ENCODE results near the gene CD40LG. TPM values are rescaled to one million over a fixed set of nuclear protein-coding genes. Genes with fewer than 3 reads are reported as not detected.
A peak's percentile ranks its signal among the peaks of the same experiment; 100 is the strongest.

CD40LG gene
- total and polyA plus RNA-seq, 10 donors: 1.3 to 8.7 (median 2.4) TPM

DNA sequence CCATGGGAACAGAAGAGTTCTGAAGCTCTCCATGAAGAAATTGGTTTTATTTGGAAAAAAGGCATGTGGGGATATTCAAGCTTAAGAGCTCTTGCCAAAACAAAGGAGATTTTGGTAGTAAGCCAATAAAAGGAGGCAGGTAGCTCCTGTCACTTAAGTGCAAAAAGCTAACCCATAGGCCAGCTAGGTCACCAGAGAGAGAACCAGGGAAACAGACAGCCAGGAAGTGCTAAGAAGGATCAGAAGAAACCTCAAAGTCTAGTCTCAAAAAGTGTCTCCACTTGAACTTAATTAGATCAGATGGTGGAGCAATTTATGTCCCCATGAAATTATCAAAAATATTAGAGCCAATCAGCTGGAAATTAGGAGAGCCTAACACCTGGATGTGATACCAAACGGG, 49.2 kb downstream of the CD40LG start:
- no peak overlapping the region for H3K4me3 ChIP-seq
- peaks cover 0 to 18% (median 0%) of the 10 kb centered on the region in 6 donors for H3K4me1 ChIP-seq
- H3K27ac ChIP-seq: peak overlapping the region in 3 of 8 donors; percentile 28 to 68 (median 31)
- DNase-seq: no peak
- no peaks in the 10 kb centered on the region for H3K27me3 ChIP-seq (replicated peaks in 1 of 7)
- H3K36me3 ChIP-seq: peaks cover 0 to 17% (median 0%) of the 10 kb centered on the region in 6 donors
- intact Hi-C loops (cut with DNase I; ENCODE audit: low total_unique reads): no loop called here
- TF ChIP-seq POLR2A (IDR thresholded peaks at IDR 0.05) (no peak), POLR2AphosphoS5 (IDR thresholded peaks at IDR 0.05) (no peak)
- TF ChIP-seq, protein P1, sequence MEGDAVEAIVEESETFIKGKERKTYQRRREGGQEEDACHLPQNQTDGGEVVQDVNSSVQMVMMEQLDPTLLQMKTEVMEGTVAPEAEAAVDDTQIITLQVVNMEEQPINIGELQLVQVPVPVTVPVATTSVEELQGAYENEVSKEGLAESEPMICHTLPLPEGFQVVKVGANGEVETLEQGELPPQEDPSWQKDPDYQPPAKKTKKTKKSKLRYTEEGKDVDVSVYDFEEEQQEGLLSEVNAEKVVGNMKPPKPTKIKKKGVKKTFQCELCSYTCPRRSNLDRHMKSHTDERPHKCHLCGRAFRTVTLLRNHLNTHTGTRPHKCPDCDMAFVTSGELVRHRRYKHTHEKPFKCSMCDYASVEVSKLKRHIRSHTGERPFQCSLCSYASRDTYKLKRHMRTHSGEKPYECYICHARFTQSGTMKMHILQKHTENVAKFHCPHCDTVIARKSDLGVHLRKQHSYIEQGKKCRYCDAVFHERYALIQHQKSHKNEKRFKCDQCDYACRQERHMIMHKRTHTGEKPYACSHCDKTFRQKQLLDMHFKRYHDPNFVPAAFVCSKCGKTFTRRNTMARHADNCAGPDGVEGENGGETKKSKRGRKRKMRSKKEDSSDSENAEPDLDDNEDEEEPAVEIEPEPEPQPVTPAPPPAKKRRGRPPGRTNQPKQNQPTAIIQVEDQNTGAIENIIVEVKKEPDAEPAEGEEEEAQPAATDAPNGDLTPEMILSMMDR (IDR thresholded peaks at IDR 0.05 in 8 of 11, conservative IDR thresholded peaks at IDR 0.05 in 3 of 11): no peak
- 45 to 98% (median 78%) methylated on average over 1 of the region's 1 CpG for WGBS, 5 donors
- peaks cover 0 to 21% (median 0%) of the 10 kb centered on the region in 8 donors for H3K9me3 ChIP-seq

DNA sequence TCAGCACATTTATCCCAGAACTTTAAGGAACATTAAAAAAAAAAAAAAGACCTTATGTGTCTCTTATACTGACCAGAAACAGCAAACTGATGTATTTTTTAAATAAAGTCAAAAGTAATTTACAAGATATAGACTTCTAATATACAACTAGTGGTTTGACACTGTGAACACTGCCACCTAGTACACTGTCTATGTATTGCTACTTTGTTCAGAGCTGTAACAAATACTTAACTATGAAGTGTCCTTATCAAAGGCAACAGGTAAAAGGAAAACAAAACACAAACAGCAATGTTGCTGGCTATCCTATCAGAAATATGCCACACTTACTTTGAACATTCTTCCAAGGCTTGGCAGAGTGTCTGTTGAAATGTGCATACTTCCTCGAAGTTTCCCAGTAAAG, 60.4 kb downstream of the CD40LG start:
- intact Hi-C loops (cut with DNase I; ENCODE audit: low total_unique reads): no loop called here
- H3K27ac ChIP-seq: no peak overlapping the region
- peaks cover 0 to 65% (median 17%) of the 10 kb centered on the region in 6 donors for H3K36me3 ChIP-seq
- no peak for TF ChIP-seq POLR2A (IDR thresholded peaks at IDR 0.05)
- TF ChIP-seq, protein P1 (IDR thresholded peaks at IDR 0.05 in 8 of 11, conservative IDR thresholded peaks at IDR 0.05 in 3 of 11): peak in 6 of 11 experiments; percentile 8 to 44 (median 26)
- H3K4me3 ChIP-seq: no peak overlapping the region
- peaks cover 0 to 29% (median 15%) of the 10 kb centered on the region in 6 donors for H3K4me1 ChIP-seq
- 61 to 88% (median 69%) methylated on average over 1 of the region's 1 CpG for WGBS, 5 donors
- no peak for DNase-seq
- no peaks in the 10 kb centered on the region for H3K9me3 ChIP-seq
- no peaks in the 10 kb centered on the region for H3K27me3 ChIP-seq (replicated peaks in 1 of 7)

Other genes with a start within 250 kb of the CD40LG start
- not detected for gene BRS3, start 160.2 kb upstream of the CD40LG start, total RNA-seq
- gene BRS3, start 160.2 kb upstream of the CD40LG start, polyA plus RNA-seq: not detected
- 10 to 100 TPM; 21.4 to 40.5 (median 27.1) TPM for gene HTATSF1, start 150.6 kb upstream of the CD40LG start, total RNA-seq
- 10 to 100 TPM; 15.8 to 31.1 (median 20.3) TPM for gene HTATSF1, start 150.6 kb upstream of the CD40LG start, polyA plus RNA-seq
- not detected for gene VGLL1, start 115.9 kb upstream of the CD40LG start, total RNA-seq
- gene VGLL1, start 115.9 kb upstream of the CD40LG start, polyA plus RNA-seq: not detected
- 10 to 100 TPM; 48.2 to 70.1 (median 63.7) TPM for gene ARHGEF6, start 132.8 kb downstream of the CD40LG start, total RNA-seq
- gene ARHGEF6, start 132.8 kb downstream of the CD40LG start, polyA plus RNA-seq: 10 to 100 TPM; 13.1 to 17.7 (median 16.4) TPM
- 100 to 1,000 TPM; 132 to 286 (median 185) TPM for gene RBMX, start 232.6 kb downstream of the CD40LG start, total RNA-seq
- gene RBMX, start 232.6 kb downstream of the CD40LG start, polyA plus RNA-seq: 100 to 1,000 TPM; 111 to 122 (median 114) TPM

Data from spleen (tissue), 11 donors.